ENCODE results near the gene ABCC2. TPM values are rescaled to one million over a fixed set of nuclear protein-coding genes. Genes with fewer than 3 reads are reported as not detected.
A peak's percentile ranks its signal among the peaks of the same experiment; 100 is the strongest.

ABCC2 gene
- total RNA-seq, 1 experiment from 2014 or later, result 1.3 TPM

GRCh38 chr10:99855479-99856071 lies 73.1 kb downstream of the ABCC2 start:
- H3K4me3 ChIP-seq (ENCODE audit: low read depth, low read length, poor library complexity, severe bottlenecking), result no peak overlapping the region
- H3K27me3 ChIP-seq (replicated peaks; ENCODE audit: insufficient read depth, low read depth, low read length, poor library complexity), result no peaks in the 10 kb centered on the region
- BruUV-seq (replicated peaks), result no TSS peak
- no peaks in the 10 kb centered on the region for H3K9me3 ChIP-seq (ENCODE audit: low read depth, low read length, poor library complexity, severe bottlenecking)
- TF ChIP-seq CTCF (conservative IDR thresholded peaks at IDR 0.05; ENCODE audit: low read depth, low read length) (no peak), EZH2 (IDR thresholded peaks at IDR 0.05; ENCODE audit: borderline replicate concordance, low read depth, low read length, poor library complexity, severe bottlenecking) (no peak)
- intact Hi-C loops (cut with micrococcal nuclease; ENCODE audit: unreplicated experiment), result loop anchor here (2.0 to 10.0 kb wide), 2 partner anchors 189 to 489 kb away; partner anchors contain the start of gene SCD
- peaks cover 6% of the 10 kb centered on the region for H3K4me1 ChIP-seq (ENCODE audit: insufficient read depth, low read length, poor library complexity, severe bottlenecking)
- no peak for DNase-seq (ENCODE audit: low spot score)
- ChIA-PET POLR2A (ENCODE audit: low non-redundant PET) (no interaction called here), CTCF (interaction anchor here (0.7 kb wide), 1 partner anchor 190 kb away, joined by 3 read pairs; no protein-coding TSS in a partner anchor)
- no peaks in the 10 kb centered on the region for H3K36me3 ChIP-seq (ENCODE audit: insufficient read depth, low read length, poor library complexity, severe bottlenecking)
- H3K27ac ChIP-seq (ENCODE audit: low read depth, low read length, poor library complexity, severe bottlenecking), result no peak overlapping the region

- intact Hi-C loops (cut with micrococcal nuclease; ENCODE audit: unreplicated experiment), result loop anchor here (10.0 kb wide), 1 partner anchor 486 kb away; the partner anchor contains the start of gene SCD
- no TSS peak for BruUV-seq (replicated peaks)
- CTCF ChIA-PET, result no interaction called here
- H3K4me3 ChIP-seq (ENCODE audit: low read depth, low read length, poor library complexity, severe bottlenecking), result no peak overlapping the region
- no peak overlapping the region for H3K27ac ChIP-seq (ENCODE audit: low read depth, low read length, poor library complexity, severe bottlenecking)
- H3K4me1 ChIP-seq (ENCODE audit: insufficient read depth, low read length, poor library complexity, severe bottlenecking), result no peaks in the 10 kb centered on the region
- H3K27me3 ChIP-seq (replicated peaks; ENCODE audit: insufficient read depth, low read depth, low read length, poor library complexity), result no peaks in the 10 kb centered on the region
- POLR2A ChIA-PET (ENCODE audit: low non-redundant PET), result no interaction called here
- no peaks in the 10 kb centered on the region for H3K36me3 ChIP-seq (ENCODE audit: insufficient read depth, low read length, poor library complexity, severe bottlenecking)
- H3K9me3 ChIP-seq (ENCODE audit: low read depth, low read length, poor library complexity, severe bottlenecking), result no peaks in the 10 kb centered on the region
- no peak for TF ChIP-seq EZH2 (IDR thresholded peaks at IDR 0.05; ENCODE audit: borderline replicate concordance, low read depth, low read length, poor library complexity, severe bottlenecking)
- TF ChIP-seq CTCF (conservative IDR thresholded peaks at IDR 0.05; ENCODE audit: low read depth, low read length), result no peak
- DNase-seq (ENCODE audit: low spot score), result no peak
These were observed 76.4 kb downstream of the ABCC2 start for GRCh38 chr10:99858849-99859248.

GRCh38 chr10:99859585-99859984 lies 77.1 kb downstream of the ABCC2 start:
- CTCF ChIA-PET, result interaction anchor here (0.6 to 1.2 kb wide), 2 partner anchors 13 to 663 kb away, joined by 3 to 6 read pairs; no protein-coding TSS in a partner anchor
- DNase-seq (ENCODE audit: low spot score), result peak; percentile 34
- no peak for TF ChIP-seq EZH2 (IDR thresholded peaks at IDR 0.05; ENCODE audit: borderline replicate concordance, low read depth, low read length, poor library complexity, severe bottlenecking)
- peak; percentile 61 for TF ChIP-seq CTCF (conservative IDR thresholded peaks at IDR 0.05; ENCODE audit: low read depth, low read length)

More at GRCh38 chr10:99859585-99859984, 77.1 kb downstream of the ABCC2 start:
- POLR2A ChIA-PET (ENCODE audit: low non-redundant PET), result interaction anchor here (0.6 kb wide), 1 partner anchor 126 kb away, joined by 3 read pairs; no protein-coding TSS in a partner anchor
- Histone ChIP-seq H3K9me3 (ENCODE audit: low read depth, low read length, poor library complexity, severe bottlenecking) (no peaks in the 10 kb centered on the region), H3K36me3 (ENCODE audit: insufficient read depth, low read length, poor library complexity, severe bottlenecking) (no peaks in the 10 kb centered on the region), H3K4me1 (ENCODE audit: insufficient read depth, low read length, poor library complexity, severe bottlenecking) (peaks cover 4% of the 10 kb centered on the region), H3K27ac (ENCODE audit: low read depth, low read length, poor library complexity, severe bottlenecking) (no peak overlapping the region), H3K4me3 (ENCODE audit: low read depth, low read length, poor library complexity, severe bottlenecking) (no peak overlapping the region), H3K27me3 (replicated peaks; ENCODE audit: insufficient read depth, low read depth, low read length, poor library complexity) (no peaks in the 10 kb centered on the region)
- BruUV-seq (replicated peaks), result no TSS peak
- intact Hi-C loops (cut with micrococcal nuclease; ENCODE audit: unreplicated experiment), result loop anchor here (10.0 kb wide), 1 partner anchor 485 kb away; the partner anchor contains the start of gene SCD

Data from A673 (cell line).